Peyer's patch (tissue), 4 donors: ENCODE measurements around the gene C9orf50.

Source experiments
- CTCF ChIP-seq, 6 experiments: fragments of 450-650 bp in 4 of 6; fragments of 200-600 bp in 2 of 6; sonication (generic) in 1 of 6; IDR thresholded peaks; one replicate each; pipeline ENCODE4 v1.5.1; 2017 to 2019; ENCODE audit warnings: antibody characterized with exemption in 6 of 6, mild to moderate bottlenecking in 3 of 6, moderate library complexity in 1 of 6
- POLR2A ChIP-seq, 2 donors: fragments of 450-650 bp; IDR thresholded peaks; one replicate each; pipeline ENCODE4 v1.5.1; 2017; ENCODE audit warnings: antibody characterized with exemption in 2 of 2, mild to moderate bottlenecking in 2 of 2, moderate library complexity in 2 of 2

- no peak for TF ChIP-seq POLR2A (IDR thresholded peaks at IDR 0.05)
- TF ChIP-seq CTCF (IDR thresholded peaks at IDR 0.05), result no peak
Measured at GRCh38 chr9:129646252-129646651, 25.4 kb upstream of the C9orf50 start.
